ENCODE measurements around the gene LRRC36. TPM values are rescaled to one million over a fixed set of nuclear protein-coding genes. Genes with fewer than 3 reads are reported as not detected.

The LRRC36 gene
- total RNA-seq, 1 donor from 2014 or later: 0.89 TPM

- Mint-ChIP-seq H3K4me3 (ENCODE audit: low read depth) (no peak overlapping the region), H3K36me3 (ENCODE audit: low read depth) (no peaks in the 10 kb centered on the region), H3K4me1 (ENCODE audit: low read depth) (no peaks in the 10 kb centered on the region), H3K27me3 (ENCODE audit: low read depth) (peaks cover 34% of the 10 kb centered on the region), H3K27ac (no peak overlapping the region), H3K9me3 (no peaks in the 10 kb centered on the region)
- intact Hi-C loops (cut with micrococcal nuclease): no loop called here
- DNase-seq (ENCODE audit: low spot score): no peak
Observed at GRCh38 chr16:67423611-67424260, 97.1 kb downstream of the LRRC36 start.

GRCh38 chr16:67424261-67424615 is 97.6 kb downstream of the LRRC36 start:
- no peaks in the 10 kb centered on the region for H3K36me3 Mint-ChIP-seq (ENCODE audit: low read depth)
- H3K4me3 Mint-ChIP-seq (ENCODE audit: low read depth): no peak overlapping the region
- intact Hi-C loops (cut with micrococcal nuclease): no loop called here
- H3K27me3 Mint-ChIP-seq (ENCODE audit: low read depth): peaks cover 38% of the 10 kb centered on the region
- DNase-seq (ENCODE audit: low spot score): no peak
- H3K27ac Mint-ChIP-seq: no peak overlapping the region
- H3K4me1 Mint-ChIP-seq (ENCODE audit: low read depth): no peaks in the 10 kb centered on the region
- no peaks in the 10 kb centered on the region for H3K9me3 Mint-ChIP-seq

- intact Hi-C loops (cut with micrococcal nuclease): no loop called here
- Mint-ChIP-seq H3K36me3 (ENCODE audit: low read depth) (no peaks in the 10 kb centered on the region), H3K4me3 (ENCODE audit: low read depth) (no peak overlapping the region), H3K9me3 (no peaks in the 10 kb centered on the region), H3K4me1 (ENCODE audit: low read depth) (no peaks in the 10 kb centered on the region), H3K27me3 (ENCODE audit: low read depth) (peaks cover 39% of the 10 kb centered on the region), H3K27ac (no peak overlapping the region)
- no peak for DNase-seq (ENCODE audit: low spot score)
Observed at GRCh38 chr16:67425061-67425460, 98.4 kb downstream of the LRRC36 start.

- peaks cover 42% of the 10 kb centered on the region for H3K27me3 Mint-ChIP-seq (ENCODE audit: low read depth)
- no peak for DNase-seq (ENCODE audit: low spot score)
- H3K27ac Mint-ChIP-seq: no peak overlapping the region
- no peaks in the 10 kb centered on the region for H3K36me3 Mint-ChIP-seq (ENCODE audit: low read depth)
- H3K9me3 Mint-ChIP-seq: no peaks in the 10 kb centered on the region
- intact Hi-C loops (cut with micrococcal nuclease): no loop called here
- H3K4me3 Mint-ChIP-seq (ENCODE audit: low read depth): no peak overlapping the region
- peaks cover 3% of the 10 kb centered on the region for H3K4me1 Mint-ChIP-seq (ENCODE audit: low read depth)
Observed at GRCh38 chr16:67425580-67425979, 99.0 kb downstream of the LRRC36 start.

- no peak for DNase-seq (ENCODE audit: low spot score)
- no peak overlapping the region for H3K27ac Mint-ChIP-seq
- no peak overlapping the region for H3K4me3 Mint-ChIP-seq (ENCODE audit: low read depth)
- H3K36me3 Mint-ChIP-seq (ENCODE audit: low read depth): no peaks in the 10 kb centered on the region
- intact Hi-C loops (cut with micrococcal nuclease): no loop called here
- no peaks in the 10 kb centered on the region for H3K9me3 Mint-ChIP-seq
- peaks cover 42% of the 10 kb centered on the region for H3K27me3 Mint-ChIP-seq (ENCODE audit: low read depth)
- H3K4me1 Mint-ChIP-seq (ENCODE audit: low read depth): peaks cover 3% of the 10 kb centered on the region
Observed at GRCh38 chr16:67426022-67426421, 99.4 kb downstream of the LRRC36 start.

GRCh38 chr16:67426950-67427349 is 100.3 kb downstream of the LRRC36 start:
- no peaks in the 10 kb centered on the region for H3K9me3 Mint-ChIP-seq
- H3K4me1 Mint-ChIP-seq (ENCODE audit: low read depth): peaks cover 5% of the 10 kb centered on the region
- no peak overlapping the region for H3K4me3 Mint-ChIP-seq (ENCODE audit: low read depth)
- DNase-seq (ENCODE audit: low spot score): no peak
- H3K27ac Mint-ChIP-seq: no peak overlapping the region
- intact Hi-C loops (cut with micrococcal nuclease): no loop called here
- H3K36me3 Mint-ChIP-seq (ENCODE audit: low read depth): no peaks in the 10 kb centered on the region
- H3K27me3 Mint-ChIP-seq (ENCODE audit: low read depth): peaks cover 48% of the 10 kb centered on the region

GRCh38 chr16:67428146-67428731 is 101.6 kb downstream of the LRRC36 start:
- Mint-ChIP-seq H3K36me3 (ENCODE audit: low read depth) (no peaks in the 10 kb centered on the region), H3K27ac (no peak overlapping the region), H3K9me3 (no peaks in the 10 kb centered on the region), H3K4me1 (ENCODE audit: low read depth) (peaks cover 5% of the 10 kb centered on the region), H3K4me3 (ENCODE audit: low read depth) (no peak overlapping the region), H3K27me3 (ENCODE audit: low read depth) (peaks cover 51% of the 10 kb centered on the region)
- DNase-seq (ENCODE audit: low spot score): peak; percentile 44
- intact Hi-C loops (cut with micrococcal nuclease): loop anchor here (1.0 to 2.0 kb wide), 2 partner anchors 19 to 37 kb away; no protein-coding TSS in a partner anchor

GRCh38 chr16:67429053-67429798 is 102.6 kb downstream of the LRRC36 start:
- peak overlapping the region; percentile 59 for H3K4me3 Mint-ChIP-seq (ENCODE audit: low read depth)
- peaks cover 47% of the 10 kb centered on the region for H3K27me3 Mint-ChIP-seq (ENCODE audit: low read depth)
- peaks cover 5% of the 10 kb centered on the region for H3K4me1 Mint-ChIP-seq (ENCODE audit: low read depth)
- no peaks in the 10 kb centered on the region for H3K36me3 Mint-ChIP-seq (ENCODE audit: low read depth)
- no peak overlapping the region for H3K27ac Mint-ChIP-seq
- H3K9me3 Mint-ChIP-seq: no peaks in the 10 kb centered on the region
- DNase-seq (ENCODE audit: low spot score): no peak
- intact Hi-C loops (cut with micrococcal nuclease): loop anchor here (2.0 kb wide), 1 partner anchor 18 kb away; no protein-coding TSS in a partner anchor

GRCh38 chr16:67429799-67430503 is 103.3 kb downstream of the LRRC36 start:
- peak overlapping the region; percentile 76 for H3K4me3 Mint-ChIP-seq (ENCODE audit: low read depth)
- DNase-seq (ENCODE audit: low spot score): no peak
- H3K9me3 Mint-ChIP-seq: no peaks in the 10 kb centered on the region
- H3K27ac Mint-ChIP-seq: peak overlapping the region; percentile 51
- intact Hi-C loops (cut with micrococcal nuclease): loop anchor here (2.0 kb wide), 1 partner anchor 17 kb away; no protein-coding TSS in a partner anchor
- peaks cover 46% of the 10 kb centered on the region for H3K27me3 Mint-ChIP-seq (ENCODE audit: low read depth)
- H3K36me3 Mint-ChIP-seq (ENCODE audit: low read depth): no peaks in the 10 kb centered on the region
- peaks cover 5% of the 10 kb centered on the region for H3K4me1 Mint-ChIP-seq (ENCODE audit: low read depth)

- Mint-ChIP-seq H3K4me3 (ENCODE audit: low read depth) (peak overlapping the region; percentile 76), H3K27me3 (ENCODE audit: low read depth) (peaks cover 40% of the 10 kb centered on the region), H3K36me3 (ENCODE audit: low read depth) (no peaks in the 10 kb centered on the region), H3K9me3 (no peaks in the 10 kb centered on the region), H3K4me1 (ENCODE audit: low read depth) (peaks cover 5% of the 10 kb centered on the region), H3K27ac (peak overlapping the region; percentile 51)
- intact Hi-C loops (cut with micrococcal nuclease): no loop called here
- no peak for DNase-seq (ENCODE audit: low spot score)
Observed at GRCh38 chr16:67430504-67430976, 103.9 kb downstream of the LRRC36 start.

GRCh38 chr16:67430977-67431774 is 104.6 kb downstream of the LRRC36 start, which contains the start of gene HSD11B2:
TSS of gene HSD11B2 (plus strand) at chr16:67431121. CDS start at chr16:67431249, 128 bp downstream.
- intact Hi-C loops (cut with micrococcal nuclease): no loop called here
- Mint-ChIP-seq H3K4me1 (ENCODE audit: low read depth) (peaks cover 5% of the 10 kb centered on the region), H3K4me3 (ENCODE audit: low read depth) (peak within 1 kb of the TSS; percentile 76), H3K27ac (peak within 1 kb of the TSS; percentile 51), H3K36me3 (ENCODE audit: low read depth) (no peaks in the 10 kb centered on the region), H3K27me3 (ENCODE audit: low read depth) (peaks cover 39% of the 10 kb centered on the region), H3K9me3 (no peaks in the 10 kb centered on the region)
- DNase-seq (ENCODE audit: low spot score): peak; percentile 16

All from activated T-helper 2 cell treated with anti-CD3 and anti-CD28 coated beads, Interferon-gamma antibody, Interleukin-2, Interleukin-4, amounts not matched to agents 10 μg/mL and 5 μg/mL and 100 μg/mL, durations not matched to agents 14 hours and 24 hours and 36 hours (primary cell).